ENCODE data around the gene CFAP68. TPM values are rescaled to one million over a fixed set of nuclear protein-coding genes. Genes with fewer than 3 reads are reported as not detected.

Gene CFAP68
- total RNA-seq, 1 experiment from 2014 or later = 49.6 TPM

GRCh38 chr11:111870886-111871692 lies 8.3 kb upstream of the CFAP68 start, which contains the start of gene ALG9 (continued):
- TF ChIP-seq CTCF (IDR thresholded peaks at IDR 0.05 in 2 of 3, conservative IDR thresholded peaks at IDR 0.05 in 1 of 3; ENCODE audit: borderline replicate concordance in 1 of 3, insufficient read depth in 1 of 3, low read depth in 2 of 3, low read length in 2 of 3) (peak in 2 of 3 experiments; percentile 49 to 59; a peak in 4 of 6 replicates), ATF3 (IDR thresholded peaks at IDR 0.05) (no peak)

GRCh38 chr11:111871693-111872161 lies 7.6 kb upstream of the CFAP68 start:
- Histone ChIP-seq H3K9ac (ENCODE audit: low read length) (peak overlapping the region; percentile 66), H3K9me2 (ENCODE audit: insufficient read depth) (no peaks in the 10 kb centered on the region), H3K9me3 (ENCODE audit: control insufficient read depth in 1 of 2, insufficient read depth in 1 of 2, low read depth in 1 of 2, low read length in 2 of 2) (no peaks in the 10 kb centered on the region), H3K27me3 (ENCODE audit: insufficient read depth, low read length) (no peaks in the 10 kb centered on the region), H3K27ac (ENCODE audit: low read depth, low read length) (peak overlapping the region; percentile 76), H3K36me3 (ENCODE audit: control insufficient read depth in 1 of 2, insufficient read depth in 2 of 2, low read length in 2 of 2) (peaks cover 2 to 15% of the 10 kb centered on the region in 2 experiments; a peak in 1 of 4 replicates), H3K4me2 (ENCODE audit: low read length) (peak overlapping the region; percentile 90), H3K79me2 (ENCODE audit: insufficient read depth, low read length) (0 out of 2 replicates have a peak, but pooled peaks cover 9% of the 10 kb centered on the region), H3K4me3 (replicated peaks in 1 of 2; ENCODE audit: low read depth in 1 of 2, low read length in 2 of 2) (peak overlapping the region; percentile 89 to 90), H3K4me1 (ENCODE audit: control insufficient read depth in 1 of 2, insufficient read depth in 2 of 2, low read length in 2 of 2) (peaks cover 0 to 18% of the 10 kb centered on the region in 2 experiments; a peak in 3 of 4 replicates), H2AFZ (ENCODE audit: low read depth, low read length, poor library complexity, severe bottlenecking) (peak overlapping the region; percentile 97), H4K20me1 (ENCODE audit: insufficient read depth) (no peaks in the 10 kb centered on the region)
- intact Hi-C loops (cut with micrococcal nuclease) = no loop called here
- ChIA-PET CTCF (interaction anchor here (1.1 to 1.7 kb wide), 4 partner anchors 10 to 100 kb away, joined by 3 to 5 read pairs (median 3); no protein-coding TSS in a partner anchor), RAD21 (ENCODE audit: low non-redundant PET in 1 of 2, low total read pairs in 2 of 2, uncharacterized antibody in 2 of 2, unreplicated experiment in 2 of 2) (interaction anchor here in 1 of 2 experiments (1.0 kb wide), 1 partner anchor 64 kb away, joined by 3 read pairs; no protein-coding TSS in a partner anchor), POLR2A (interaction anchor here (0.8 to 1.4 kb wide), 2 partner anchors 9 to 310 kb away, joined by 3 read pairs; no protein-coding TSS in a partner anchor)
- no peak for TF ChIP-seq RAD21 (IDR thresholded peaks at IDR 0.05; ENCODE audit: low read depth)
- 0 out of 2 replicates have a peak, but pooled peaks have one; percentile 17 for TF ChIP-seq MAX (IDR thresholded peaks at IDR 0.05)
- no peak for ATAC-seq
- no TSS peak for BruUV-seq (replicated peaks)
- no peak for DNase-seq (ENCODE audit: low read depth, low spot score)
